UCSD-AML1 (cell line): ENCODE results near the gene CAMK1D.

ENCODE experiments used
- DNase-seq: peaks from one replicate; lab custom pipeline; 2025; ENCODE audit not compliant: unreplicated experiment; lab: John Stamatoyannopoulos, UW

CAMK1D gene

GRCh38 chr10:12369982-12370381, 20.6 kb downstream of the CAMK1D start:
- DNase-seq = no peak

GRCh38 chr10:12372846-12373245, 23.5 kb downstream of the CAMK1D start:
- no peak for DNase-seq

DNA sequence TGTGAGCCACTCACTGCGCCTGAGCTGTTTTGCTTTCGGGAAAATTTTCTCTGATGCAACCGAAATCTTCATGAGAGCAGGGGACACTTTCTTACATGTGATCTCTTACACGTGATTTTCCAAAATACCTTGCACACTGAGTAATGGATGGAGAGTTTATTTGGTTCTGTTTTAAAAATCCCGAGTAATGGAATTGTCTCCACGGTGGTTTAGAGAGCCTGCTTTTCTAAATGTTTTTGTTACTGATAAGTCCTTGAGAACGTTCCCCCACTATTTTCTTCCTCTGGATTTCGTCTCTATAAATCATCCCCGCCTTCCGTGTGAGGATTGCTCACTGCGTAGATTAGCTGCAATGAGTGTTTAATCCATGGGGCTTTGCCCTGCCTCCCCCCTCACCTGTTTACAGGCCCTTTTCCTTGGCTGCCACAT, 25.7 kb downstream of the CAMK1D start:
- DNase-seq = no peak

GRCh38 chr10:12376211-12376610, 26.9 kb downstream of the CAMK1D start:
- no peak for DNase-seq

DNA sequence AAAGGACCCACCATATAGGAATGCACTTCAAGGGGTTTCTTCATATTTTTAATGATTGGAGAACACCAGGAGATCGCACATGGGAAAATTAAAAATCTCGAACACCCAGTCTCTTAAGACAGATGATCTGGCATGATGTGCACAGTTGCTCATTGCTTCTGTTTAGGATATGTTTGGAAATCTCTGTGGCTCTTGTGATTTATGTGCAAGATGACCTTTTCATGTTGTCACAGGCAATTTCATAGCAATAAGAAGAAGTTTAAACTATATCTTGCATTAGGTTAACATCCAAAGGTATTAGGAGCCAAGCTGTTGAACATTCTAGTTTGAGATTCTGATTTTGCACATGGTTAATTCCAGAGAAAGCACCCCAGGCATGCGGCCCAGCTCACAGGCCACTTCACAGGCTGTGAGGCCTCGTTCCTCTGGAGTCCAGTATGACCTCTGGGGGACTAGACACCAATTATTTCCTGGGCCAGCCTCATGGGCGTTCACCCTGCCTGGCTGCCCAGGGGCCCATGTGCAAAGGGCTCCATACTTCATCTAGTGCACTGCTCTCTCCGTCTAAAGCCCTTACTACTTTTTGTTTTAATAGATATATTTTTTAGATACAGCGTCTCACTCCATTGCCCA, 28.4 kb downstream of the CAMK1D start:
- no peak for DNase-seq

DNA sequence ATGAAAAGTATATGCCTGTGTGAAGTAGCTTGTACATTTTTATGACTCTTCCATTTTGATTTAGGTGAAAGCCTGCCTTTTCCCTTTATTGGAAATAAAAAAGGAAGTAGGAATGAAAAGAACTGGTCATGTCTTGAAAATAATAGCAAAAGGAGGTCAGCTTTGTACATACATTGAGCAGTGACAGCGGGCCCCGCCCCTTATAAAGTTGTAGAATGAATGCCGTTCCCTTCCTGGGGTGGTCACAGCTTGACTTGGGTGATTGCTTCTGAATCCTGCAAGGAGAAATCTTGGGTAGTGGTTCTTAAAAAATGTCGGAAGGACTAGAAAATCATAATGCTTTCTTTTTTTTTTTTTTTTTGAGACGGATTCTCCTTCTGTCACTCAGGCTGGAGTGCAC, 31.7 kb downstream of the CAMK1D start:
- DNase-seq = no peak

GRCh38 chr10:12381536-12382156, 32.3 kb downstream of the CAMK1D start:
- DNase-seq = no peak

DNA sequence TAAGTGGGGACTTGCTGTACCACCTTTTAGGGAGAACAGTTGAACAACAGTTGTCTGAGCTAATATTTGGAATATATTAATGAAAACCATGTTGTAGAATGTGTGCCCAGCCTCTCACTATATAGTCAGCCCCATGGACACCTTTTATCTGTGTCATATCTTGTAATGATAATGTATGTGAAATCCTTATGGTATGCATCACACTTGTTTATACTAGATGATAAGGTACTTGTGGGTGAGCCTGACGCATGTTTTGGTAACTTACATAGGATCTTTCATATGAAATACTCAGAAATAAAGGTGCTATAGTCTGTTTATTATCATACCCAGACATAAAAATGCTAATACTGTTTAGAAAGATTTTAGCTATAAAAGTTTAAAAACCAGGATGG, 32.8 kb downstream of the CAMK1D start:
- DNase-seq = no peak

- no peak for DNase-seq
These were observed 33.7 kb downstream of the CAMK1D start for GRCh38 chr10:12382956-12383531.

DNA sequence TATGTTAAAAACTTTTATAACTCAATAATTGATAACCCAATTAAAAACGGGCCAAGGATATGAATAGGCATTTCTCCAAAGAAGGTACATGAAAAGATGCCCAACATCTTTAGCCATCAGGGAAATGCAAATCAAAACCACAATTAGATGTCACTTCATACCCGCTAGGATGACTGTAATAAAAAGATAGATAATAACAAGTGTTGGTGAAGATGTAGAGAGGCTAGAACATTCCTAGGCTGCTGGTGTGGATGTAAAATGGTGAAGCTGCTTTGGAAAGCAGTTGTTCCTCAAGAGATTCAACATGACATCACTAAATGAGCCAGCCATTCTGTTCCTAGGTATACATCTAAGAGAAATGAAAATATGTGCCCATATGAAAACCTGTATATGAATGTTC, 35.6 kb downstream of the CAMK1D start:
- DNase-seq = no peak

GRCh38 chr10:12387561-12388210, 38.3 kb downstream of the CAMK1D start:
- no peak for DNase-seq

- no peak for DNase-seq
These were observed 39.3 kb downstream of the CAMK1D start for GRCh38 chr10:12388671-12389070.

DNA sequence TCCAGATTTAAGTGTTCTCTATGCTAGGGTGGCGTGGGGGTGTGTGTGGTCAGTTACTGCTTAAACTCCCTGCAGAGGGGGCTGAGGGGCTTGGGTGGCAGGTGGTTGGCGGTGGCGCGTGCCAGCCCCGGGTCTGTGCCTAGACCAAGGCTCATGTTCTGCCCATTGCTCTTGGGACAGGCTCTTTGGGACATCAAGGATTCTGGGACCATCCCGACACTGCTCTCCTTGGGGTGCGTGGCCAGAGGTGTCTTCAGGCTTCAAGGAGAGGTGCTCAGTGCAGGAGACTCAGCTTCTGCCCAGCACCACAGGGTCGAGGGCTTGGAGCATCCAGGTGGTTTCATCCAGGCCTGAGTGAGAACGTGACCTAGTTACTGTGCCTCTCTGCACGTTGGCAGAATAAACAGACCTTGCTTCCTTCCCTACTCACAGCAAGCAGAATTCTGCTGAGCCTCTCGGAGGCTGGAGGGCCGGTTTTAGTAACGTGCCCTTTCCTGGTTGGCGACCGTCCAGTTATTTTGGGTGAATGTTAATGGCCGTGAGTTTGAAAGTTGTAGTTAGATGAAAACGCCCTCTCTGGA, 39.9 kb downstream of the CAMK1D start:
- peak; percentile 30 for DNase-seq

DNA sequence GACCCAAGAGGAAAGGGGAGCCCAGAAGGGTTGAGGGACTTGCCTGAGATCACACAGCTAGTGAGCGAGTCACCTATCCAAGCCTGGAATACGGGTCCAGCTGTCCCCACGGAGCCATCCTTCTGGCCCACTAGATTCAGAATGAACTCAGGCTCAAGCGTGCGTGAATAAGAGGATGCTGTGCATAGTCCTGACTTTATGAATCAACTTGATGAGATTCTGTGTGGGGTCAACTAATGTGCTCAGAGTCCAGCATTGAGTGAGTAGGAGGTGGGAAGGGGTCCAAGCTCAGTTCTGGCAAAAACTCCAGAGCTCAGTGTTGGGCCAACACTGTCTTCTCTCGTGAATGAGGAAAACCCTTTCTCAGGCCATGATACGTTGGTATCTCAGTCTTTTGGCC, 41.4 kb downstream of the CAMK1D start:
- DNase-seq = no peak

DNA sequence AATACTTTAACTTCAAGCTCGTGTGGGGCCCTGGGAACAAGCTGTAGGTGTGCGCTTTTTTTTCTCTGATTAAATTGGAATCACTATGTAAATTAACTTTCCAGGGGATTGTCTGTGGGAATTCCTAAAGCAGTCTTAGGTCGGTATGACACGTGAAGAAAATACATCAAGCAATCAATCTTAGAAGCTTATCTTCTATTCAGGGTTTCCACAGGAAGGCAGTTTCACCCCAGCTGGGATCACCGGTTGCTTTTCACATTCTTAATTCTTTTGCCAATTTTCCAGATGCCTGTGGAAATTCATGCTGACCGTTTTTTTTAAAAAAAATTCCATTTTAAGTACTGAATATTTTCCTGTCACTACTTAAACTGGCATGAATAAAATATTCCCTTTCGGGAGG, 41.9 kb downstream of the CAMK1D start:
- no peak for DNase-seq

DNA sequence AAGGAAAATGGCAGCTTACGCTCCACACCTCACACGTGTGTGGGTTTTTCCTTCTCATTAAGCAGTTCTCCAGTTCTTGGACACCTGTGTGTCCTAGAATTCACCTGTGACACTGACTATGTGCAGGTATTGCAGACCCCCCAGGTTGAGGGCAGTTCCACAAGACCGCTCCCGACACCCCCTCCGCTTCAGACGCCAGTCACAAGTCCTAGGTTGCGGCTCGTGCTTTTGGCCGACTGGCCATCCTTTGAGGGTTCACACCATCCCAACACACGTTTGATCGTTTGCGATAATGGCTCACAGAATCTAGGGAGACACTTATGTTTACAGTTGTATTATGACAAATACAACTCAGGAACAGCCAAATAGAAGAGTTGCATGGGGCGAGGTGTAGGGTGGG, 44.5 kb downstream of the CAMK1D start:
- DNase-seq = no peak

- DNase-seq = no peak
These were observed 45.1 kb downstream of the CAMK1D start for GRCh38 chr10:12394241-12395033.

GRCh38 chr10:12396093-12396492, 46.7 kb downstream of the CAMK1D start:
- DNase-seq = no peak

DNA sequence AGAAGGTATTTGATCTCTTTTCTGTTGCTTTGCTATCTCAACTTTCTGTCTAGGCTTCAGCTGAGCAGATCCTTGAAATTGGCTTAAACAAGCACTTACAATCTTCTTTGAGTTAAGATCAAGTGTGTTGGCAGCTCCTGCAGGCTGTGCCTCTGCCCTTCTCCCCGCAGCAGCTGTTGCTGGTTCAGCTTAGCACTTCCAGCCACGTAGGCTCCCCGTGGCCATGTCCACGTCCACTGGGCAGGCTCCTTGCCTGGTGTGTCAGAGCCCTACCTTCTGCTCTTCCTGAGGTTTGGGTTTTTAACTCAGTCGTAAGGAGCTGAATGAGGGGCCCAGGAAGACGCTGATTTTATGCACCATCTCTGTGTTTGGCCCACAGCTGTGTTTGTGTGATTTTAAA, 47.2 kb downstream of the CAMK1D start:
- no peak for DNase-seq

DNA sequence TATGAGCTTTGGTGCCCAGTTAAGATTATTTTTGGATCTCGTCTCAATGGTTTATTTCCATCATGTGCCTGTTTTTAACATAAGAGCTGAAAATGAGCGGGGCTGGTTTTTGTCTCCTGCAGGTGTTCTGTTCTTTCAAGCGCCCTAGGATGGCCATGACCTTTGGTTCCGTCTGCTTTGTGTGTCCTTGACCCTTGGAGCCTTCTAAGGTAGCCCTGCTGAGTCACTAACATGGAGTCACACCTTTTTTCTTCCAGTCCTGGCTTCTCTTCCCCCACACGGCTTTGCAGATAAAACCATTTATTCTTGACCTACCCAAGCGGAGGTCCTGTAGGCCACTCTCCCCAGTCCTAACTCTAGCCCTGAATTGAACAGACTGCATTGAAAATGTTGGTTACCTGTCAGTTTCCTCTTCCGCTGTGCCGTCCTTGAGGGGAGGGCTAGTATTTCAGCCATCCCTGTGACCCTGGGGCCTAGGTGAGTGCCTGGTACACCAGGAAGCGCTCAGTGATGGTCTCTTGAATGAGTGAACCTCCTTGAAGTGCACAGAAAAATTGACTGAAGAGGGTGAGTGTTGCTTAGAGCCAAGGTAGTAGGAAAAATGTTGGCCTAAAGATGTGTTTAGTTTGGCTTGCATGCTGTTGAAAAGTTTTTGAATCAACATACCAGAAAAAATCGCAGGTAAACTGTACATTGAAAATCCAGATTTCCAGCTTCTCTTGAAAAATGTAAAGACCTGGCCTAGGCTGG, 48.0 kb downstream of the CAMK1D start:
- no peak for DNase-seq
